Right lobe of liver (tissue), 6 donors: ENCODE data around the gene PICK1. TPM values are rescaled to one million over a fixed set of nuclear protein-coding genes. Genes with fewer than 3 reads are reported as not detected.

ENCODE experiments used
- ATAC-seq, 4 donors: fragments of 200-7000 bp; cut with Tn5 transposase; one replicate each; pipeline ENCODE4 v1.9.1; 2020; ENCODE audit warnings: mild to moderate bottlenecking in 4 of 4, moderate library complexity in 4 of 4
- DNase-seq, 3 donors: peaks; one replicate each; pipeline ENCODE4 v3.0.0-alpha.2; 2020
- H3K27ac ChIP-seq, 3 donors: fragments of 200-600 bp; one replicate each; pipeline ENCODE4 v1.8.0; 2022
- H3K27me3 ChIP-seq, 2 donors: fragments of 200-600 bp; one replicate each; pipeline ENCODE4 v1.8.0; 2022
- H3K36me3 ChIP-seq, 4 donors: fragments of 200-600 bp; sonication (generic) in 1 of 4; one replicate each; pipeline versions ENCODE4 v1.5.1 to v1.8.0; 2017 to 2022; ENCODE audit warnings: control low read depth in 1 of 4
- H3K4me1 ChIP-seq, 4 donors: fragments of 200-600 bp; sonication (generic) in 1 of 4; one replicate each; pipeline versions ENCODE4 v1.5.1 to v1.8.0; 2017 to 2022; ENCODE audit warnings: control low read depth in 1 of 4
- H3K4me3 ChIP-seq, 3 donors: fragments of 200-600 bp; one replicate each; pipeline ENCODE4 v1.8.0; 2022
- H3K9me3 ChIP-seq, 4 donors: fragments of 200-600 bp; sonication (generic) in 1 of 4; one replicate each; pipeline versions ENCODE4 v1.5.1 to v1.8.0; 2017 to 2022; ENCODE audit warnings: control low read depth in 1 of 4
- POLR2A ChIP-seq: fragments of 450-650 bp; IDR thresholded peaks from one replicate; pipeline ENCODE4 v1.6.1; 2017; ENCODE audit warnings: antibody characterized with exemption, mild to moderate bottlenecking
- WGBS: methylation state at CpG from one replicate; pipeline ENCODE4 v1.1.6; 2018; ENCODE audit warnings: low coverage, low lambda C conversion rate; ENCODE audit not compliant: insufficient coverage; ENCODE audit errors: missing lambda C conversion rate; 5-methylcytosine and 5-hydroxymethylcytosine counted together
- intact Hi-C, 2 donors: fragments of 100-400 bp; cut with DNase I; formaldehyde crosslinking; loops; one replicate each; pipeline versions ENCODE4 v1.11.2 to v1.14.1; 2022
- total RNA-seq, 6 experiments: library from RNA; depleted of rRNA in 2 of 6; stranded (reverse); fragments of >200 nt in 2 of 6; fragmentation: NEBNext Ultra II Directional in 3 of 6; extraction: Animal tissue kit (Norgen Biotek cat#: 25700) in 3 of 6; gene quantifications; one replicate each; pipeline versions ENCODE4 v1.1.0 to v1.2.4, GENCODE V29; 2016 to 2023
- TF ChIP-seq, protein P1 (sequence below), 4 donors: fragments of 200-600 bp in 3 of 4; fragments of 450-650 bp in 1 of 4; IDR thresholded peaks; one replicate each; pipeline versions ENCODE4 v1.5.1 to v1.8.0; 2016 to 2022; ENCODE audit warnings: antibody characterized with exemption in 4 of 4, mild to moderate bottlenecking in 2 of 4
- donor health status: DM: no; HTN: yes; CAD: no.
- donor health status: DM: no; HTN: no; CAD: no.
- donor health status: DM: no; HTN: no; CAD: no.
- donor health status: DM: no; HTN: yes; CAD: no.
- donor health status: DM: no; HTN: yes; CAD: no.

PICK1 gene
- total RNA-seq, 6 experiments from 2014 or later, result 13.0 to 26.4 (median 20.3) TPM

DNA sequence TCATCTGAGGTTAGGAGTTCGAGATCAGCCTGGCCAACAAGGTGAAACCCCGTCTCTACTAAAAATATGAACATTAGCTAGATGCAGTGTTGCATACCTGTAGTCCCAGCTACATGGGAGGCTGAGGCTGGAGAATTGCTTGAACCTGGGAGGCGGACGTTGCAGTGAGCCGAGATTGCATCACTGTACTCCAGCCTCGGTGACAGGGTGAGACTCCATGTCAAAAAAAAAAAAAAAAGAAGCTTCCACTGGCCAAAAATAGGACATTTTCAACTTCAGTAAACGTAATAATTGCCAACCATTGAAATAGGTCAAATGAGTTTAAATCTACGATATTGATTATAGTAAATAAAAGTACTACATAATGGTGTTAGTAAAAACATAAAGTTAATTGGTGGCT lies 46.4 kb downstream of the PICK1 start:
- Histone ChIP-seq H3K4me1 (peaks cover 0 to 15% (median 6%) of the 10 kb centered on the region in 4 donors), H3K27ac (no peak overlapping the region), H3K27me3 (no peaks in the 10 kb centered on the region), H3K4me3 (no peak overlapping the region), H3K36me3 (no peaks in the 10 kb centered on the region), H3K9me3 (no peaks in the 10 kb centered on the region)
- no peak for TF ChIP-seq POLR2A
- TF ChIP-seq, protein P1, sequence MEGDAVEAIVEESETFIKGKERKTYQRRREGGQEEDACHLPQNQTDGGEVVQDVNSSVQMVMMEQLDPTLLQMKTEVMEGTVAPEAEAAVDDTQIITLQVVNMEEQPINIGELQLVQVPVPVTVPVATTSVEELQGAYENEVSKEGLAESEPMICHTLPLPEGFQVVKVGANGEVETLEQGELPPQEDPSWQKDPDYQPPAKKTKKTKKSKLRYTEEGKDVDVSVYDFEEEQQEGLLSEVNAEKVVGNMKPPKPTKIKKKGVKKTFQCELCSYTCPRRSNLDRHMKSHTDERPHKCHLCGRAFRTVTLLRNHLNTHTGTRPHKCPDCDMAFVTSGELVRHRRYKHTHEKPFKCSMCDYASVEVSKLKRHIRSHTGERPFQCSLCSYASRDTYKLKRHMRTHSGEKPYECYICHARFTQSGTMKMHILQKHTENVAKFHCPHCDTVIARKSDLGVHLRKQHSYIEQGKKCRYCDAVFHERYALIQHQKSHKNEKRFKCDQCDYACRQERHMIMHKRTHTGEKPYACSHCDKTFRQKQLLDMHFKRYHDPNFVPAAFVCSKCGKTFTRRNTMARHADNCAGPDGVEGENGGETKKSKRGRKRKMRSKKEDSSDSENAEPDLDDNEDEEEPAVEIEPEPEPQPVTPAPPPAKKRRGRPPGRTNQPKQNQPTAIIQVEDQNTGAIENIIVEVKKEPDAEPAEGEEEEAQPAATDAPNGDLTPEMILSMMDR (IDR thresholded peaks at IDR 0.05), result no peak
- ATAC-seq (no peak), DNase-seq (no peak)
- intact Hi-C loops, result loop anchor here in 1 of 2 donors (10.0 kb wide), 1 partner anchor 131 kb away; no protein-coding TSS in a partner anchor
- WGBS, result 49% methylated on average over 7 of the region's 8 CpGs

DNA sequence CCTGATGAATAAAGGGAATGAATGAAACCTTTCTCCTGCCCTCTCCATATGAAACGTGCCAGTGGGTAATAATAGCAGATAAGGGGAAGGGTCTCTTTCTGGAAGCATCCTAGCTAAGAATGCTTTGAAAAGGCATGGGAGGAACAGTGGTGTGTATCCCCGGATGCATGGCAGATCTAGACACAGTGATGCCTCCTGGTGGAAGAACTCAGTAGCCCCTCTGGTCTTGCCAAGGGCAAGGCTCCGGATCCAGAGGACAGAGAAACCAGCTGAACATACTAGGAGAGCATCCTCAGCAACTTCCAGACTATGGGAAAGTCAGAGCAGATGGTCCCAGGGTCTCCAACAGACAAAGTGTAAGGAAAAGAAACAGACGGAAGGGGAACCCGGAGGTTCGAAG lies 46.9 kb downstream of the PICK1 start:
- intact Hi-C loops, result loop anchor here in 1 of 2 donors (10.0 kb wide), 1 partner anchor 131 kb away; no protein-coding TSS in a partner anchor
- Histone ChIP-seq H3K4me1 (peaks cover 0 to 15% (median 6%) of the 10 kb centered on the region in 4 donors), H3K27ac (no peak overlapping the region), H3K4me3 (no peak overlapping the region), H3K9me3 (no peaks in the 10 kb centered on the region), H3K27me3 (no peaks in the 10 kb centered on the region), H3K36me3 (no peaks in the 10 kb centered on the region)
- DNase-seq, result no peak
- ATAC-seq, result no peak
- 63% methylated on average over 3 of the region's 6 CpGs for WGBS
- TF ChIP-seq, protein P1 (IDR thresholded peaks at IDR 0.05), result peak in 3 of 4 donors; percentile 14 to 24 (median 17)
- no peak for TF ChIP-seq POLR2A

DNA sequence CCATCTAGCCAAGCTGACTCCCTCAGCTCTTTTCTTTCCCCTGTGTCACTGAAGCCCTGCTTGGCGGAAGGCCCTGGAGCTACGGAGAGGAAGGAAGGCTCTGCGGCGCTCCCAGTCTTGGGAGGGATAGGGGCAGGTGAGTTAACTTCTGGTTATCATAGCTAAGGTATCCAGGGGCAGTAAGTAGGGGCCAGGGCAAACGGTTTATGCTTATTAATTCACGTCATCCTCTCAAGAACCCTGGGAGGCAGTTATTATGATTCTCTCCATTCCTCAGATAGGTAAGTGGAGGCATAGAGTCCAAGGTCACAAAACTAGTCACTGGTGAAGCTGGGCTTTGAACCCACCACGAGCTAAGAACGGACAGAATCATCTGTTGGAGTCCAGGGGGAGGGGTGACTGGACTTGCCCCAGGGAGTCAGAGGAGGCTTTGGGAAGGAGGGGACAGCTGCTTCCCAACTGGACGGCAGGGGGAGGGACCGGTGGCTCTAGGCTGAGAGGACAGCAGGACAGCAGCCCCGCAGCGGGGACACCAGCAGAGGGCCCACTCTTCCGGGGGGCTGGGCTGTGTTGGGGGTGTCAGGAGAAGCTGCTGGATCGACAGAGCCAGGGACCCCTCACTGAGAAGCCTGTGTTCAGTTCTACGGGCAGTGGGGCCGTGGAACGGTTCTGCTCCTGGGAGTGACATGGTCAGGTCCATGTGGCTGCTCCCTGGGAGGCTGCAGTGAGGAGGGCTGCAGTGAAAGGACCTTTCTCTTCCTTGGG lies 49.8 kb downstream of the PICK1 start:
- 88% methylated on average over 8 of the region's 17 CpGs for WGBS
- Histone ChIP-seq H3K9me3 (no peaks in the 10 kb centered on the region), H3K4me1 (peaks cover 0 to 15% (median 7%) of the 10 kb centered on the region in 4 donors), H3K27ac (peak overlapping the region in 2 of 3 donors; percentile 44 to 80), H3K27me3 (no peaks in the 10 kb centered on the region), H3K36me3 (no peaks in the 10 kb centered on the region), H3K4me3 (no peak overlapping the region)
- TF ChIP-seq, protein P1 (IDR thresholded peaks at IDR 0.05), result no peak
- no peak for TF ChIP-seq POLR2A
- DNase-seq (peak in 2 of 3 donors; percentile 44 to 53), ATAC-seq (no peak)
- intact Hi-C loops, result loop anchor here in 1 of 2 donors (10.0 kb wide), 1 partner anchor 128 kb away; no protein-coding TSS in a partner anchor

DNA sequence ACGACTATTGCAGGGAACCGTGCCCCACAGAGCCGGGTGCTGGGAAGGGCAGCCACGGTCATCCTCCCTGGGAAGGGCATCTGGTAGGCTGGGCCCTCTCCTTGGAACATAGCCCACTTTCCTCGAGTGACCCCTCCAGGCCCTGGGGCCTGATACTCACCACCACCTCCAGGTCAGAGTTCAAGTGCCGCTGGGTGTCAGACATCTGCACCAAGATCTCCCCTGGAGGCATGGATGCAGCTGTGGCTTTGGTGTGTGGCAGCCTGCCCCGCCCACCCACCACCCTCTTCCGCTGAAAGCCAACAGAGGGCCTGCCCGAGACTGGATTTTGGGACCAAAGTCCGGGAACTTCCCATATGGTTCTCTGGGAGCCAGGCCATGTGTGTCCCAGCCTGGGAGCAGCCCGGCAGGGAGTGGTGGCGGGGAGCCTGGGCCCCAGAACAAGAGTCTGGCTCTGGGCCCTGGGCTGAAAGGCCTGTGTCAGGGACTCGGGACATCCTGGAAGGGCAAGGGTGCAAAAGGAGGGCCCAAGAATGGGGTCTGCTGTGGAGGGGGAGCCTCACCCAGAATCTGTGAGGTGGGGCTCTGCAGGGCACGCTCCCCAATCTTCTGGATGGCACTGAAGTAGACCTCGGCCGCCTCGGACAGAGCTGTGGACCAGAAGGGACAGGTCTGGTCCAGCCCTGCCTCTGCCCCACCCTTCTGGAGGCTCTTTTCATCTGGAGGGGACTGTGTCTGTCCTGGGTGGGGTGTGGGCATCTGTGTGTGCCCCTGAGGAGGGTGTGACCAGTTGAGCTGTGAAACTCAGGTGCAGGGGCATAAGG lies 50.7 kb downstream of the PICK1 start:
- 36% methylated on average over 7 of the region's 17 CpGs for WGBS
- H3K27me3 ChIP-seq, result no peaks in the 10 kb centered on the region
- ATAC-seq (peak; percentile 84 to 89 (median 88)), DNase-seq (peak; percentile 81 to 87 (median 85))
- intact Hi-C loops, result loop anchor here in 1 of 2 donors (10.0 kb wide), 1 partner anchor 127 kb away; no protein-coding TSS in a partner anchor
- peak overlapping the region; percentile 55 to 80 (median 60) for H3K27ac ChIP-seq
- H3K36me3 ChIP-seq, result no peaks in the 10 kb centered on the region
- peaks cover 0 to 15% (median 7%) of the 10 kb centered on the region in 4 donors for H3K4me1 ChIP-seq
- H3K4me3 ChIP-seq, result no peak overlapping the region
- TF ChIP-seq, protein P1 (IDR thresholded peaks at IDR 0.05), result peak in 1 of 4 donors; percentile 16
- TF ChIP-seq POLR2A, result no peak
- H3K9me3 ChIP-seq, result no peaks in the 10 kb centered on the region
